Liver (tissue), 9 donors: ENCODE data around the gene ISG20L2. TPM values are rescaled to one million over a fixed set of nuclear protein-coding genes. Genes with fewer than 3 reads are reported as not detected.

Experiments
- DNase-seq: peaks from one replicate; pipeline ENCODE4 v3.0.0-alpha.2; 2017; ENCODE audit warnings: low spot score
- H3K27ac ChIP-seq, 2 donors: one replicate each; pipeline ENCODE4 v1.7.0; 2013; ENCODE audit warnings: inconsistent platforms in 2 of 2, low read length in 2 of 2, control low read depth in 1 of 2, low read depth in 1 of 2, mild to moderate bottlenecking in 1 of 2
- H3K27me3 ChIP-seq, 4 donors: one replicate each; pipeline versions ENCODE4 v1.6.1 to v1.7.0; 2013; ENCODE audit warnings: low read length in 3 of 4, inconsistent platforms in 1 of 4, mild to moderate bottlenecking in 1 of 4, moderate library complexity in 1 of 4; ENCODE audit not compliant: control insufficient read depth in 4 of 4, insufficient read depth in 4 of 4
- H3K36me3 ChIP-seq, 4 donors: one replicate each; pipeline versions ENCODE4 v1.6.1 to v1.7.0; 2013; ENCODE audit warnings: low read length in 3 of 4, mild to moderate bottlenecking in 3 of 4, low read depth in 1 of 4, moderate library complexity in 1 of 4; ENCODE audit not compliant: control insufficient read depth in 4 of 4, insufficient read depth in 3 of 4
- H3K4me1 ChIP-seq, 4 donors: one replicate each; pipeline versions ENCODE4 v1.6.1 to v1.7.0; 2013; ENCODE audit warnings: low read length in 3 of 4, mild to moderate bottlenecking in 3 of 4, moderate library complexity in 1 of 4; ENCODE audit not compliant: control insufficient read depth in 4 of 4, insufficient read depth in 4 of 4
- H3K4me3 ChIP-seq, 3 donors: one replicate each; pipeline versions ENCODE4 v1.6.1 to v1.7.0; 2013; ENCODE audit warnings: low read length in 3 of 3, control low read depth in 1 of 3, low read depth in 1 of 3, mild to moderate bottlenecking in 1 of 3
- H3K9ac ChIP-seq, 2 donors: one replicate each; pipeline ENCODE4 v1.7.0; 2013; ENCODE audit warnings: low read length in 2 of 2, mild to moderate bottlenecking in 2 of 2, moderate library complexity in 2 of 2, control low read depth in 1 of 2, low read depth in 1 of 2
- H3K9me3 ChIP-seq, 4 donors: one replicate each; pipeline versions ENCODE4 v1.6.1 to v1.7.0; 2013; ENCODE audit warnings: low read length in 3 of 4; ENCODE audit not compliant: control insufficient read depth in 4 of 4
- EGR1 ChIP-seq, 2 donors: IDR thresholded peaks; 2 replicates each; pipeline ENCODE4 v1.6.1; 2016 to 2018; ENCODE audit warnings: antibody characterized with exemption in 2 of 2, low read depth in 2 of 2
- FOXA1 ChIP-seq: IDR thresholded peaks from 2 replicates; pipeline ENCODE4 v1.6.1; 2016; ENCODE audit warnings: antibody characterized with exemption
- FOXA2 ChIP-seq: IDR thresholded peaks from 2 replicates; pipeline ENCODE4 v1.6.1; 2016; ENCODE audit warnings: antibody characterized with exemption
- GABPA ChIP-seq, 2 donors: IDR thresholded peaks in 1 of 2; conservative IDR thresholded peaks in 1 of 2; 2 replicates each; pipeline ENCODE4 v1.6.1; 2016; ENCODE audit warnings: antibody characterized with exemption in 2 of 2, mild to moderate bottlenecking in 1 of 2, moderate library complexity in 1 of 2
- HNF4A ChIP-seq, 2 donors: conservative IDR thresholded peaks; 2 replicates each; pipeline ENCODE4 v1.6.1; 2016; ENCODE audit warnings: antibody characterized with exemption in 2 of 2, mild to moderate bottlenecking in 2 of 2
- HNF4G ChIP-seq: IDR thresholded peaks from 2 replicates; pipeline ENCODE4 v1.6.1; 2016; ENCODE audit warnings: antibody characterized with exemption
- JUND ChIP-seq, 2 donors: IDR thresholded peaks; 2 replicates each; pipeline ENCODE4 v1.6.1; 2016; ENCODE audit warnings: antibody characterized with exemption in 2 of 2
- NR2F2 ChIP-seq: IDR thresholded peaks from 2 replicates; pipeline ENCODE4 v1.6.1; 2016; ENCODE audit warnings: antibody characterized with exemption
- RAD21 ChIP-seq, 2 donors: IDR thresholded peaks; 2 replicates each; pipeline ENCODE4 v1.6.1; 2016; ENCODE audit warnings: antibody characterized with exemption in 2 of 2, mild to moderate bottlenecking in 2 of 2
- RXRA ChIP-seq, 2 donors: IDR thresholded peaks; 2 replicates each; pipeline ENCODE4 v1.6.1; 2017 to 2018; ENCODE audit warnings: antibody characterized with exemption in 2 of 2, mild to moderate bottlenecking in 1 of 2
- SP1 ChIP-seq: IDR thresholded peaks from 2 replicates; pipeline ENCODE4 v1.6.1; 2018; ENCODE audit warnings: antibody characterized with exemption, mild to moderate bottlenecking
- TAF1 ChIP-seq: conservative IDR thresholded peaks from 2 replicates; pipeline ENCODE4 v1.6.1; 2016; ENCODE audit warnings: antibody characterized with exemption, mild to moderate bottlenecking
- YY1 ChIP-seq: IDR thresholded peaks from 2 replicates; pipeline ENCODE4 v1.6.1; 2016; ENCODE audit warnings: antibody characterized with exemption, mild to moderate bottlenecking
- WGBS: extraction: QIAGEN DNeasy Blood & Tissue Kit; methylation state at CpG from one replicate; pipeline ENCODE4 v1.1.7; 2013; 5-methylcytosine and 5-hydroxymethylcytosine counted together
- polyA plus RNA-seq, 2 donors: library from polyadenylated mRNA; stranded (reverse) in 1 of 2; unstranded in 1 of 2; fragments of 200-250 nt in 1 of 2; fragments of >200 nt in 1 of 2; fragmentation: Nextera tagmentation in 1 of 2; extraction: Ambion mirVana in 1 of 2; gene quantifications; one replicate each; pipeline versions ENCODE4 v1.2.1 to v1.2.3, GENCODE V29; 2013 to 2015
- total RNA-seq, 2 donors: library from RNA; depleted of rRNA; stranded (reverse); fragments of >200 nt; gene quantifications; one replicate each; pipeline ENCODE4 v1.2.3, GENCODE V29; 2014
- TF ChIP-seq, protein P1 (sequence below): IDR thresholded peaks from 2 replicates; pipeline ENCODE4 v1.6.1; 2016; ENCODE audit warnings: antibody characterized with exemption
- TF ChIP-seq, protein P2 (sequence below): fragments of 150-350 bp; IDR thresholded peaks from 2 replicates; pipeline ENCODE4 v1.5.1; 2017; ENCODE audit warnings: improper control_type of control experiment, low read depth, low read length; ENCODE audit not compliant: missing input control
- TF ChIP-seq, protein P3 (sequence below): IDR thresholded peaks from 2 replicates; pipeline ENCODE4 v1.6.1; 2016; ENCODE audit warnings: antibody characterized with exemption
- TF ChIP-seq, protein P4 (sequence below): IDR thresholded peaks from 2 replicates; pipeline ENCODE4 v1.6.1; 2016; ENCODE audit warnings: antibody characterized with exemption
- TF ChIP-seq, protein P5 (sequence below): IDR thresholded peaks from 2 replicates; pipeline ENCODE4 v1.6.1; 2016; ENCODE audit warnings: antibody characterized with exemption, mild to moderate bottlenecking
- donor health status: healthy.
- donor health status: healthy.
- donor health status: healthy.
- donor health status: healthy.
- donor health status: healthy.

Gene ISG20L2
- total and polyA plus RNA-seq, 4 donors, result 5.6 to 9.9 (median 6.7) TPM

DNA sequence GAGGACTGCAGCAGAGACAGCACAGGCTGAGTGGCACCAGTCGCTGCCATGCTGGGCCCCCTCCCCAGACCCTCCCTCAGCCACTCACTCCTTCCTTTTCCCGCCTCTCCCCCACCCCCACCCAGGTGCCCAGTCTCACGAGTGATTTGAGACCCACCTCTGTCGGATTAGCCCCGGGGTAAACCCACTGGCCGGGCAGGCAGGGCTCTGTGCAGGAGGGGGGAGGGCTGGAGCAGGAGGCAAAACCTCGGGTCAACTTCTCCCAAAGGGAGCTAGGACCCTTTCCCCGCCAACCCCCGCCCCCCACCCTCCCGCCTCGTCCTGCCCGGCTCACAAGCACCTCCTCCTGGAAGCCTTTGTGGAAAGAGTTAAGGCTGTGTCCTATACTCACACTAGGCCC lies 15.8 kb upstream of the ISG20L2 start:
- Histone ChIP-seq H3K9me3 (no peaks in the 10 kb centered on the region), H3K27ac (no peak overlapping the region), H3K27me3 (no peaks in the 10 kb centered on the region), H3K9ac (no peak overlapping the region), H3K36me3 (peaks cover 5 to 22% (median 18%) of the 10 kb centered on the region in 4 donors), H3K4me3 (no peak overlapping the region), H3K4me1 (peaks cover 6 to 55% (median 47%) of the 10 kb centered on the region in 4 donors)
- DNase-seq, result no peak
- WGBS, result 85% methylated on average over 12 of the region's 12 CpGs
- no peak for TF ChIP-seq HNF4G
- TF ChIP-seq TAF1, result no peak
- no peak for TF ChIP-seq EGR1 (IDR thresholded peaks at IDR 0.05; ENCODE audit: low read depth in 2 of 2)
- no peak for TF ChIP-seq GABPA (IDR thresholded peaks at IDR 0.05 in 1 of 2, conservative IDR thresholded peaks at IDR 0.05 in 1 of 2)
- TF ChIP-seq JUND (IDR thresholded peaks at IDR 0.05), result no peak
- TF ChIP-seq, protein P1, sequence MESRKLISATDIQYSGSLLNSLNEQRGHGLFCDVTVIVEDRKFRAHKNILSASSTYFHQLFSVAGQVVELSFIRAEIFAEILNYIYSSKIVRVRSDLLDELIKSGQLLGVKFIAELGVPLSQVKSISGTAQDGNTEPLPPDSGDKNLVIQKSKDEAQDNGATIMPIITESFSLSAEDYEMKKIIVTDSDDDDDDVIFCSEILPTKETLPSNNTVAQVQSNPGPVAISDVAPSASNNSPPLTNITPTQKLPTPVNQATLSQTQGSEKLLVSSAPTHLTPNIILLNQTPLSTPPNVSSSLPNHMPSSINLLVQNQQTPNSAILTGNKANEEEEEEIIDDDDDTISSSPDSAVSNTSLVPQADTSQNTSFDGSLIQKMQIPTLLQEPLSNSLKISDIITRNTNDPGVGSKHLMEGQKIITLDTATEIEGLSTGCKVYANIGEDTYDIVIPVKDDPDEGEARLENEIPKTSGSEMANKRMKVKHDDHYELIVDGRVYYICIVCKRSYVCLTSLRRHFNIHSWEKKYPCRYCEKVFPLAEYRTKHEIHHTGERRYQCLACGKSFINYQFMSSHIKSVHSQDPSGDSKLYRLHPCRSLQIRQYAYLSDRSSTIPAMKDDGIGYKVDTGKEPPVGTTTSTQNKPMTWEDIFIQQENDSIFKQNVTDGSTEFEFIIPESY, result no peak
- TF ChIP-seq RXRA (IDR thresholded peaks at IDR 0.05), result no peak
- TF ChIP-seq RAD21 (IDR thresholded peaks at IDR 0.05), result no peak
- TF ChIP-seq SP1, result no peak
- TF ChIP-seq NR2F2, result no peak
- TF ChIP-seq, protein P2, sequence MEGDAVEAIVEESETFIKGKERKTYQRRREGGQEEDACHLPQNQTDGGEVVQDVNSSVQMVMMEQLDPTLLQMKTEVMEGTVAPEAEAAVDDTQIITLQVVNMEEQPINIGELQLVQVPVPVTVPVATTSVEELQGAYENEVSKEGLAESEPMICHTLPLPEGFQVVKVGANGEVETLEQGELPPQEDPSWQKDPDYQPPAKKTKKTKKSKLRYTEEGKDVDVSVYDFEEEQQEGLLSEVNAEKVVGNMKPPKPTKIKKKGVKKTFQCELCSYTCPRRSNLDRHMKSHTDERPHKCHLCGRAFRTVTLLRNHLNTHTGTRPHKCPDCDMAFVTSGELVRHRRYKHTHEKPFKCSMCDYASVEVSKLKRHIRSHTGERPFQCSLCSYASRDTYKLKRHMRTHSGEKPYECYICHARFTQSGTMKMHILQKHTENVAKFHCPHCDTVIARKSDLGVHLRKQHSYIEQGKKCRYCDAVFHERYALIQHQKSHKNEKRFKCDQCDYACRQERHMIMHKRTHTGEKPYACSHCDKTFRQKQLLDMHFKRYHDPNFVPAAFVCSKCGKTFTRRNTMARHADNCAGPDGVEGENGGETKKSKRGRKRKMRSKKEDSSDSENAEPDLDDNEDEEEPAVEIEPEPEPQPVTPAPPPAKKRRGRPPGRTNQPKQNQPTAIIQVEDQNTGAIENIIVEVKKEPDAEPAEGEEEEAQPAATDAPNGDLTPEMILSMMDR, result no peak
- no peak for TF ChIP-seq HNF4A (conservative IDR thresholded peaks at IDR 0.05)
- TF ChIP-seq FOXA1, result no peak
- TF ChIP-seq, protein P3, sequence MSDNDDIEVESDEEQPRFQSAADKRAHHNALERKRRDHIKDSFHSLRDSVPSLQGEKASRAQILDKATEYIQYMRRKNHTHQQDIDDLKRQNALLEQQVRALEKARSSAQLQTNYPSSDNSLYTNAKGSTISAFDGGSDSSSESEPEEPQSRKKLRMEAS, result no peak
- TF ChIP-seq YY1, result no peak
- TF ChIP-seq, protein P4, sequence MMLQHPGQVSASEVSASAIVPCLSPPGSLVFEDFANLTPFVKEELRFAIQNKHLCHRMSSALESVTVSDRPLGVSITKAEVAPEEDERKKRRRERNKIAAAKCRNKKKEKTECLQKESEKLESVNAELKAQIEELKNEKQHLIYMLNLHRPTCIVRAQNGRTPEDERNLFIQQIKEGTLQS, result no peak
- no peak for TF ChIP-seq FOXA2
- TF ChIP-seq, protein P5, sequence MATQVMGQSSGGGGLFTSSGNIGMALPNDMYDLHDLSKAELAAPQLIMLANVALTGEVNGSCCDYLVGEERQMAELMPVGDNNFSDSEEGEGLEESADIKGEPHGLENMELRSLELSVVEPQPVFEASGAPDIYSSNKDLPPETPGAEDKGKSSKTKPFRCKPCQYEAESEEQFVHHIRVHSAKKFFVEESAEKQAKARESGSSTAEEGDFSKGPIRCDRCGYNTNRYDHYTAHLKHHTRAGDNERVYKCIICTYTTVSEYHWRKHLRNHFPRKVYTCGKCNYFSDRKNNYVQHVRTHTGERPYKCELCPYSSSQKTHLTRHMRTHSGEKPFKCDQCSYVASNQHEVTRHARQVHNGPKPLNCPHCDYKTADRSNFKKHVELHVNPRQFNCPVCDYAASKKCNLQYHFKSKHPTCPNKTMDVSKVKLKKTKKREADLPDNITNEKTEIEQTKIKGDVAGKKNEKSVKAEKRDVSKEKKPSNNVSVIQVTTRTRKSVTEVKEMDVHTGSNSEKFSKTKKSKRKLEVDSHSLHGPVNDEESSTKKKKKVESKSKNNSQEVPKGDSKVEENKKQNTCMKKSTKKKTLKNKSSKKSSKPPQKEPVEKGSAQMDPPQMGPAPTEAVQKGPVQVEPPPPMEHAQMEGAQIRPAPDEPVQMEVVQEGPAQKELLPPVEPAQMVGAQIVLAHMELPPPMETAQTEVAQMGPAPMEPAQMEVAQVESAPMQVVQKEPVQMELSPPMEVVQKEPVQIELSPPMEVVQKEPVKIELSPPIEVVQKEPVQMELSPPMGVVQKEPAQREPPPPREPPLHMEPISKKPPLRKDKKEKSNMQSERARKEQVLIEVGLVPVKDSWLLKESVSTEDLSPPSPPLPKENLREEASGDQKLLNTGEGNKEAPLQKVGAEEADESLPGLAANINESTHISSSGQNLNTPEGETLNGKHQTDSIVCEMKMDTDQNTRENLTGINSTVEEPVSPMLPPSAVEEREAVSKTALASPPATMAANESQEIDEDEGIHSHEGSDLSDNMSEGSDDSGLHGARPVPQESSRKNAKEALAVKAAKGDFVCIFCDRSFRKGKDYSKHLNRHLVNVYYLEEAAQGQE, result no peak
